Measurements from ENCODE around the gene APPL2.

- no peak for TF ChIP-seq CTCF (conservative IDR thresholded peaks at IDR 0.05 in 1 of 2, IDR thresholded peaks at IDR 0.05 in 1 of 2; ENCODE audit: extremely low read depth in 1 of 2, insufficient read depth in 1 of 2, low read depth in 1 of 2, low read length in 2 of 2)
- TF ChIP-seq EZH2 (IDR thresholded peaks at IDR 0.05; ENCODE audit: borderline replicate concordance, low read length), result no peak
Observed at GRCh38 chr12:105267711-105268110, 31.7 kb upstream of the APPL2 start.
